ENCODE data around the gene ZNF678. TPM values are rescaled to one million over a fixed set of nuclear protein-coding genes. Genes with fewer than 3 reads are reported as not detected.
A peak's percentile ranks its signal among the peaks of the same experiment; 100 is the strongest.
"Not testable (repeated sequence)": the region's sequence is repeated elsewhere in the genome, so short reads cannot be mapped to it uniquely, and the experiment has no call there.

Gene ZNF678
- total RNA-seq, 1 donor from 2014 or later: 5.3 TPM

GRCh38 chr1:227548119-227548397 is 15.3 kb upstream of the ZNF678 start:
- H3K4me3 ChIP-seq (ENCODE audit: low read depth, low read length): no peak overlapping the region
- DNase-seq (ENCODE audit: low read depth) (no peak), FAIRE-seq (no peak)
- no peaks in the 10 kb centered on the region for H3K36me3 ChIP-seq (ENCODE audit: control insufficient read depth, insufficient read depth, low read length)
- no peak for TF ChIP-seq CTCF (IDR thresholded peaks at IDR 0.05; ENCODE audit: insufficient read depth, low read length, severe bottlenecking)
- H3K27me3 ChIP-seq (ENCODE audit: control insufficient read depth, insufficient read depth, low read length): no peaks in the 10 kb centered on the region

GRCh38 chr1:227548448-227548847 is 14.9 kb upstream of the ZNF678 start:
- FAIRE-seq (no peak), DNase-seq (ENCODE audit: low read depth) (no peak)
- no peaks in the 10 kb centered on the region for H3K27me3 ChIP-seq (ENCODE audit: control insufficient read depth, insufficient read depth, low read length)
- TF ChIP-seq CTCF (IDR thresholded peaks at IDR 0.05; ENCODE audit: insufficient read depth, low read length, severe bottlenecking): no peak
- H3K36me3 ChIP-seq (ENCODE audit: control insufficient read depth, insufficient read depth, low read length): no peaks in the 10 kb centered on the region
- no peak overlapping the region for H3K4me3 ChIP-seq (ENCODE audit: low read depth, low read length)

GRCh38 chr1:227549892-227550291 is 13.5 kb upstream of the ZNF678 start:
- Histone ChIP-seq H3K4me3 (ENCODE audit: low read depth, low read length) (no peak overlapping the region), H3K27me3 (ENCODE audit: control insufficient read depth, insufficient read depth, low read length) (no peaks in the 10 kb centered on the region), H3K36me3 (ENCODE audit: control insufficient read depth, insufficient read depth, low read length) (no peaks in the 10 kb centered on the region)
- DNase-seq (ENCODE audit: low read depth) (no peak), FAIRE-seq (no peak)
- no peak for TF ChIP-seq CTCF (IDR thresholded peaks at IDR 0.05; ENCODE audit: insufficient read depth, low read length, severe bottlenecking)

GRCh38 chr1:227551881-227552280 is 11.5 kb upstream of the ZNF678 start:
- not testable (repeated sequence) for H3K27me3 ChIP-seq (ENCODE audit: control insufficient read depth, insufficient read depth, low read length); H3K36me3 ChIP-seq (ENCODE audit: control insufficient read depth, insufficient read depth, low read length); H3K4me3 ChIP-seq (ENCODE audit: low read depth, low read length); DNase-seq (ENCODE audit: low read depth); FAIRE-seq

GRCh38 chr1:227556288-227556687 is 7.1 kb upstream of the ZNF678 start:
- Histone ChIP-seq H3K4me3 (ENCODE audit: low read depth, low read length) (no peak overlapping the region), H3K36me3 (ENCODE audit: control insufficient read depth, insufficient read depth, low read length) (no peaks in the 10 kb centered on the region), H3K27me3 (ENCODE audit: control insufficient read depth, insufficient read depth, low read length) (no peaks in the 10 kb centered on the region)
- no peak for DNase-seq (ENCODE audit: low read depth)
- peak; percentile 50 for FAIRE-seq
- no peak for TF ChIP-seq CTCF (IDR thresholded peaks at IDR 0.05; ENCODE audit: insufficient read depth, low read length, severe bottlenecking)

- no peak for FAIRE-seq
- Histone ChIP-seq H3K4me3 (ENCODE audit: low read depth, low read length) (no peak overlapping the region), H3K27me3 (ENCODE audit: control insufficient read depth, insufficient read depth, low read length) (no peaks in the 10 kb centered on the region), H3K36me3 (ENCODE audit: control insufficient read depth, insufficient read depth, low read length) (no peaks in the 10 kb centered on the region)
- no peak for TF ChIP-seq CTCF (IDR thresholded peaks at IDR 0.05; ENCODE audit: insufficient read depth, low read length, severe bottlenecking)
- DNase-seq (ENCODE audit: low read depth): no peak
Measured at GRCh38 chr1:227557962-227558725, 5.2 kb upstream of the ZNF678 start.

Measured in bronchial epithelial cell (primary cell).